HepG2 (cell line): ENCODE results near the gene MRPL58. TPM values are rescaled to one million over a fixed set of nuclear protein-coding genes. Genes with fewer than 3 reads are reported as not detected.

Source experiments
- ATAC-seq: fragments of 200-7000 bp; cut with Tn5 transposase; 3 replicates; pipeline ENCODE4 v1.9.1; 2020; ENCODE audit warnings: mild to moderate bottlenecking, moderate library complexity
- BruUV-seq: library from RNA; stranded (reverse); fragments of 400-500 nt; replicated peaks from 2 replicates; lab custom pipeline; 2021; lab: Mats Ljungman, UMichigan
- CTCF ChIA-PET: fragments of 300-600 bp; formaldehyde crosslinking; extraction: SDS; loops from one replicate; lab custom pipeline; 2021; ENCODE audit warnings: low total read pairs, inconsistent platforms, low intra/inter-chr PET ratio; lab: Yijun Ruan, JAX
- POLR2A ChIA-PET: fragments of 350-600 bp; sonication (Branson Sonifier 250); formaldehyde crosslinking; loops from one replicate; lab custom pipeline; 2020; ENCODE audit warnings: antibody characterized with exemption, inconsistent platforms; lab: Yijun Ruan, JAX
- DNase-seq: peaks from one replicate; pipeline ENCODE4 v3.0.0-alpha.2; 2015; ENCODE audit warnings: low spot score
- FAIRE-seq: peaks from 3 replicates; lab custom pipeline; 2011; peaks lifted over from hg19 to GRCh38; lab: Jason Lieb, UNC
- H2AFZ ChIP-seq: one replicate; pipeline ENCODE4 v1.6.1; 2011; ENCODE audit warnings: low read length, inconsistent platforms
- H3K27ac ChIP-seq: fragments of 300-600 bp; 3 replicates; pipeline ENCODE4 v1.8.0; 2011; ENCODE audit warnings: mixed run types, mild to moderate bottlenecking, mixed read lengths, low read length, inconsistent platforms; ENCODE audit not compliant: insufficient read depth; ENCODE audit errors: extremely low read length
- H3K27me3 ChIP-seq, 2 experiments: fragments of 200-600 bp in 1 of 2; 2 replicates in 1 of 2; 3 replicates in 1 of 2; pipeline versions ENCODE4 v1.6.0 to v1.8.0; 2011; ENCODE audit warnings: low read length in 2 of 2, mild to moderate bottlenecking in 2 of 2, moderate library complexity in 2 of 2, inconsistent platforms in 1 of 2; ENCODE audit not compliant: insufficient read depth in 2 of 2, control insufficient read depth in 1 of 2
- H3K36me3 ChIP-seq, 2 experiments: fragments of 200-600 bp in 1 of 2; replicated peaks in 1 of 2; 2 replicates in 1 of 2; 3 replicates in 1 of 2; pipeline versions ENCODE4 v1.5.1 to v1.8.0; 2011; ENCODE audit warnings: low read length in 2 of 2, inconsistent platforms in 1 of 2; ENCODE audit not compliant: insufficient read depth in 2 of 2, control insufficient read depth in 1 of 2
- H3K4me1 ChIP-seq: 2 replicates; pipeline ENCODE4 v1.5.1; 2012; ENCODE audit warnings: low read length, inconsistent platforms; ENCODE audit not compliant: insufficient read depth
- H3K4me2 ChIP-seq: 2 replicates; pipeline ENCODE4 v1.6.0; 2011; ENCODE audit warnings: low read depth, low read length, inconsistent platforms
- H3K4me3 ChIP-seq, 3 experiments: fragments of 200-600 bp in 1 of 3; sonication (generic), shearing (Covaris generic) in 1 of 3; replicated peaks in 1 of 3; 2 replicates each; pipeline ENCODE4 v1.5.1; 2011 to 2016; ENCODE audit warnings: low read length in 3 of 3, inconsistent platforms in 2 of 3, low read depth in 2 of 3, mild to moderate bottlenecking in 2 of 3, control low read depth in 1 of 3, mixed read lengths in 1 of 3; ENCODE audit not compliant: insufficient read depth in 1 of 3
- H3K79me2 ChIP-seq: one replicate; pipeline ENCODE4 v1.6.1; 2011; ENCODE audit warnings: low read length, inconsistent platforms; ENCODE audit not compliant: insufficient read depth
- H3K9ac ChIP-seq: 2 replicates; pipeline ENCODE4 v1.6.0; 2011; ENCODE audit warnings: mild to moderate bottlenecking, low read depth, low read length, inconsistent platforms; ENCODE audit not compliant: insufficient read depth
- H3K9me3 ChIP-seq: 2 replicates; pipeline ENCODE4 v1.5.1; 2012; ENCODE audit warnings: mild to moderate bottlenecking, low read length
- H4K20me1 ChIP-seq: 2 replicates; pipeline ENCODE4 v1.6.0; 2011; ENCODE audit warnings: inconsistent platforms, mild to moderate bottlenecking, low read length, moderate library complexity; ENCODE audit not compliant: insufficient read depth
- ARID2 ChIP-seq: sonication (generic); formaldehyde crosslinking; IDR thresholded peaks from 2 replicates; pipeline ENCODE4 v1.8.1; 2022; ENCODE audit warnings: mild to moderate bottlenecking, missing genetic modification reagents, borderline replicate concordance
- BHLHE40 ChIP-seq: IDR thresholded peaks from 2 replicates; pipeline ENCODE4 v1.6.1; 2011; ENCODE audit warnings: low read length, improper control_type of control experiment
- ELF4 ChIP-seq: sonication (generic); formaldehyde crosslinking; IDR thresholded peaks from 2 replicates; pipeline ENCODE4 v1.5.0; 2020; ENCODE audit warnings: missing genetic modification reagents, mild to moderate bottlenecking, moderate library complexity, borderline replicate concordance
- GRHL1 ChIP-seq: sonication (generic); formaldehyde crosslinking; conservative IDR thresholded peaks from 2 replicates; pipeline ENCODE4 v1.8.0; 2022; ENCODE audit warnings: missing genetic modification reagents
- MTF2 ChIP-seq: sonication (generic); formaldehyde crosslinking; IDR thresholded peaks from 2 replicates; pipeline ENCODE4 v1.5.0; 2020; ENCODE audit warnings: missing genetic modification reagents, borderline replicate concordance
- RARG ChIP-seq: sonication (generic); formaldehyde crosslinking; IDR thresholded peaks from 2 replicates; pipeline ENCODE4 v1.4.0; 2020; ENCODE audit warnings: low read depth, mild to moderate bottlenecking, missing genetic modification reagents
- SUZ12 ChIP-seq: fragments of 150-350 bp; IDR thresholded peaks from 2 replicates; pipeline ENCODE4 v1.6.1; 2014; ENCODE audit warnings: low read depth, low read length
- TBX2 ChIP-seq: sonication (generic); formaldehyde crosslinking; IDR thresholded peaks from 2 replicates; pipeline ENCODE4 v1.5.0; 2020; ENCODE audit warnings: missing genetic modification reagents, mild to moderate bottlenecking, borderline replicate concordance
- ZNF609 ChIP-seq: sonication (generic); formaldehyde crosslinking; IDR thresholded peaks from 2 replicates; pipeline ENCODE4 v1.4.0; 2020; ENCODE audit warnings: mild to moderate bottlenecking, missing genetic modification reagents, borderline replicate concordance
- ZNF747 ChIP-seq: sonication (generic); formaldehyde crosslinking; IDR thresholded peaks from 2 replicates; pipeline ENCODE4 v1.8.1; 2023; ENCODE audit warnings: missing genetic modification reagents, mild to moderate bottlenecking, borderline replicate concordance
- ZNF83 ChIP-seq: sonication (generic); formaldehyde crosslinking; IDR thresholded peaks from 2 replicates; pipeline ENCODE4 v1.4.0; 2020; ENCODE audit warnings: missing genetic modification reagents, mild to moderate bottlenecking, borderline replicate concordance
- WGBS: methylation state at CpG from one replicate; pipeline ENCODE4 v1.1.6; 2017; ENCODE audit warnings: low lambda C conversion rate; 5-methylcytosine and 5-hydroxymethylcytosine counted together
- in situ Hi-C: cut with HindIII; loops from 2 replicates; pipeline ENCODE4 v1.10.0; 2017; ENCODE audit warnings: low pct_unique_long_range_greater_than_20kb; ENCODE audit not compliant: extremely low pct_ligation_motif_present
- intact Hi-C: fragments of 100-400 bp; cut with micrococcal nuclease; formaldehyde crosslinking; loops from one replicate; pipeline ENCODE4 v1.10.0; 2022; ENCODE audit not compliant: unreplicated experiment
- polyA plus RNA-seq, 8 experiments: library from polyadenylated mRNA; depleted of rRNA in 3 of 8; stranded (reverse) in 7 of 8; unstranded in 1 of 8; fragments of >200 nt; fragmentation: Illumina TruSeq in 4 of 8; extraction: Trizol in 4 of 8; gene quantifications; 2 replicates each; pipeline versions ENCODE4 v1.2.1 to v1.2.3, GENCODE V29; 2011 to 2016; ENCODE audit warnings: low read depth in 4 of 8, missing spikeins in 1 of 8, mixed read lengths in 1 of 8; ENCODE audit not compliant: insufficient read depth in 1 of 8
- total RNA-seq, 5 experiments: library from RNA; depleted of rRNA; stranded (reverse); fragments of >200 nt; fragmentation: Illumina TruSeq; extraction: Trizol; gene quantifications; 2 replicates each; pipeline ENCODE4 v1.2.3, GENCODE V29; 2016; ENCODE audit warnings: low read depth in 1 of 5

Gene MRPL58
- total and polyA plus RNA-seq, 2 of the 13 experiments (the other 11 are each of a cell fraction or from before 2014, with no cell fraction given): 44.9 to 68.9 TPM

GRCh38 chr17:75036643-75037268 lies 24.3 kb downstream of the MRPL58 start (continued):
- peak; percentile 66 for TF ChIP-seq ZNF747
- TF ChIP-seq, all 625 proteins: peak for 24

- no peaks in the 10 kb centered on the region for H4K20me1 ChIP-seq
- WGBS: 93% methylated on average over 5 of the region's 5 CpGs
- H3K4me3 ChIP-seq: no peak overlapping the region
- in situ Hi-C loops: no loop called here
- DNase-seq: no peak
- no peak for ATAC-seq
- H3K4me1 ChIP-seq: peaks cover 12% of the 10 kb centered on the region
- no peak for FAIRE-seq
- H3K4me2 ChIP-seq: no peak overlapping the region
- POLR2A ChIA-PET: no interaction called here
- H3K9ac ChIP-seq: no peak overlapping the region
- CTCF ChIA-PET: no interaction called here
- peaks cover 15 to 38% of the 10 kb centered on the region in 2 experiments for H3K36me3 ChIP-seq
- BruUV-seq: no TSS peak
- H3K79me2 ChIP-seq: no peaks in the 10 kb centered on the region
- intact Hi-C loops: no loop called here
- H2AFZ ChIP-seq: no peak overlapping the region
- H3K27ac ChIP-seq: no peak overlapping the region
- no peaks in the 10 kb centered on the region for H3K9me3 ChIP-seq
- no peak for TF ChIP-seq ZNF83 (CRISPR knock-in tag)
- TF ChIP-seq ZNF609 (CRISPR knock-in tag): no peak
- TF ChIP-seq RARG (CRISPR knock-in tag): no peak
- TF ChIP-seq ARID2 (CRISPR knock-in tag): no peak
- TF ChIP-seq BHLHE40: no peak
- no peak for TF ChIP-seq TBX2 (CRISPR knock-in tag)
- no peak for TF ChIP-seq GRHL1 (CRISPR knock-in tag)
- no peak for TF ChIP-seq ELF4
- no peak for TF ChIP-seq SUZ12
- no peak for TF ChIP-seq MTF2 (CRISPR knock-in tag)
- no peaks in the 10 kb centered on the region; a peak in 1 of 5 replicates for H3K27me3 ChIP-seq
Measured at GRCh38 chr17:75039238-75039637, 26.8 kb downstream of the MRPL58 start.
